Measurements from ENCODE around the gene SLIT1.

SLIT1 gene

DNA sequence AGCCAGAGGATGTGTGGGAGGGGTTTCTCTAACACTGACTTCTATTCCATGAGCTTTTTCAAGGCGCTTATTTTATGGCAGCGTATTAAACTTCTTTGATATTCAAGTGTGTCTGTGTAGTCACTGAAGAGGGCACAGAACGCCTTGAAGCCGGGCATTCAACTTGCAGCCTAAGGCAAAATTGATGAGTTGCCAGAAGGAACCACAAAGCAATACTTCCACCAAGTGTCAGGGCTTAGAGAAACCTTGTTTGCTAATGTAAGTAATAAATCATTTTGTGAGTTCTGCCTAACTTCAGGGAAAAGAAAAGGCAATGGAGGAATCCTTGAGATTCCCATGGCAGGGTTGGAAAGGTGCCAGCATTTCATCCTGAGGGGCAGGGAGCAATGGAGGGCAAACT lies 189.9 kb downstream of the SLIT1 start:
- Histone ChIP-seq H3K4me1 (ENCODE audit: control insufficient read depth in 1 of 2, insufficient read depth in 1 of 2, low read depth in 1 of 2, low read length in 1 of 2) (no peaks in the 10 kb centered on the region), H3K27me3 (no peaks in the 10 kb centered on the region), H3K27ac (no peak overlapping the region), H3K9me3 (no peaks in the 10 kb centered on the region), H3K4me3 (ENCODE audit: low read depth in 1 of 2, low read length in 1 of 2) (no peak overlapping the region), H3K36me3 (peaks cover 4% of the 10 kb centered on the region)
- TF ChIP-seq, protein P1, sequence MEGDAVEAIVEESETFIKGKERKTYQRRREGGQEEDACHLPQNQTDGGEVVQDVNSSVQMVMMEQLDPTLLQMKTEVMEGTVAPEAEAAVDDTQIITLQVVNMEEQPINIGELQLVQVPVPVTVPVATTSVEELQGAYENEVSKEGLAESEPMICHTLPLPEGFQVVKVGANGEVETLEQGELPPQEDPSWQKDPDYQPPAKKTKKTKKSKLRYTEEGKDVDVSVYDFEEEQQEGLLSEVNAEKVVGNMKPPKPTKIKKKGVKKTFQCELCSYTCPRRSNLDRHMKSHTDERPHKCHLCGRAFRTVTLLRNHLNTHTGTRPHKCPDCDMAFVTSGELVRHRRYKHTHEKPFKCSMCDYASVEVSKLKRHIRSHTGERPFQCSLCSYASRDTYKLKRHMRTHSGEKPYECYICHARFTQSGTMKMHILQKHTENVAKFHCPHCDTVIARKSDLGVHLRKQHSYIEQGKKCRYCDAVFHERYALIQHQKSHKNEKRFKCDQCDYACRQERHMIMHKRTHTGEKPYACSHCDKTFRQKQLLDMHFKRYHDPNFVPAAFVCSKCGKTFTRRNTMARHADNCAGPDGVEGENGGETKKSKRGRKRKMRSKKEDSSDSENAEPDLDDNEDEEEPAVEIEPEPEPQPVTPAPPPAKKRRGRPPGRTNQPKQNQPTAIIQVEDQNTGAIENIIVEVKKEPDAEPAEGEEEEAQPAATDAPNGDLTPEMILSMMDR (IDR thresholded peaks at IDR 0.05), result no peak

DNA sequence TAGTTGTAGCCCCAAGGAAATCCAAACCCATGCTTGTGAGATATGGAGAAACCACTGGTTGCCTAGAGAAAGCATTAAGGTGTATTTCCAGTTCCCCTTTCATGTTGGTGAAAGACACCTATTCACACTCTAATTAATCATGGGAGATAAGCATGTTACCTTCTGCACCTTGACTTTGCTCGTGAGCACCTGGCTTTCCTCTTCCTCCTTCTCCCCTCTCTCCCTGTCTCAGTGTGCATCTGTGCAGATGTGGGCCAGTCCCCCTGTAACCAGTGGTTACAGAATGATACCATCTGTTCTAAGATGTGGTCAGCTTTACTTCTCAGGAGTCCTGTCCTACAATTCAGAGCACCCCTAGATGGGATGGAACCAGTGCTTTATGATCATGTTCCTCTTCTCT lies 193.0 kb downstream of the SLIT1 start:
- H3K4me1 ChIP-seq (ENCODE audit: control insufficient read depth in 1 of 2, insufficient read depth in 1 of 2, low read depth in 1 of 2, low read length in 1 of 2), result no peaks in the 10 kb centered on the region

DNA sequence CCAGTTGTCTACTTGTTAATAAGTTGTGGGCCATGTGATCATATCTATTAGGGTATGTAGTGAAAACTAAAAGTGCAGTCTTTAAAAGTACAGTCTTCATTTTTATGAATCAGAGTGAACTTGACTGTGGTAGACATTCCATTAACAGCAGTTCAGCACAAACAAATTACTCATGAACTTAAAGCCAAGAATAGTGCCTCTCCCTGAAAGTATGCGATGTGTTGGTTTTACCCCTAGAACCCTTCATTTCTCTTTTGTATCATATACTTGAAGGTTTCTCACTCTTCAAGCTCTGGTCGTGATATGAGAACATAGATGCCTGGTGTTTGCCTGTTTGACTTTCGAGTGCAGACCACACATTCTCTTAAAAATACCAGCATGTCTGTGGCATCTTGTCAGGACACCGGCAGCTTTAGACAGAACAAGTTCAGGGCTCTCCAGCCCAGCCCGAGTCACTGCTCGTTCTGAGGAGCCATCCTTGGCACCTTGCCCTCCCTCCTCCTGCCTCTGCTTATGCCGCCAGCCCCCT lies 194.4 kb downstream of the SLIT1 start:
- TF ChIP-seq, protein P1 (IDR thresholded peaks at IDR 0.05), result no peak
- no peak overlapping the region for H3K4me3 ChIP-seq (ENCODE audit: low read depth in 1 of 2, low read length in 1 of 2)
- H3K4me1 ChIP-seq (ENCODE audit: control insufficient read depth in 1 of 2, insufficient read depth in 1 of 2, low read depth in 1 of 2, low read length in 1 of 2), result no peaks in the 10 kb centered on the region
- no peaks in the 10 kb centered on the region for H3K9me3 ChIP-seq
- no peaks in the 10 kb centered on the region for H3K27me3 ChIP-seq
- peaks cover 13% of the 10 kb centered on the region for H3K36me3 ChIP-seq
- H3K27ac ChIP-seq, result no peak overlapping the region

More for the DNA sequence above, 193.0 kb downstream of the SLIT1 start:
- H3K27me3 ChIP-seq, result no peaks in the 10 kb centered on the region
- H3K36me3 ChIP-seq, result peaks cover 13% of the 10 kb centered on the region
- H3K4me3 ChIP-seq (ENCODE audit: low read depth in 1 of 2, low read length in 1 of 2), result no peak overlapping the region
- no peak overlapping the region for H3K27ac ChIP-seq
- TF ChIP-seq, protein P1 (IDR thresholded peaks at IDR 0.05), result no peak
- no peaks in the 10 kb centered on the region for H3K9me3 ChIP-seq

DNA sequence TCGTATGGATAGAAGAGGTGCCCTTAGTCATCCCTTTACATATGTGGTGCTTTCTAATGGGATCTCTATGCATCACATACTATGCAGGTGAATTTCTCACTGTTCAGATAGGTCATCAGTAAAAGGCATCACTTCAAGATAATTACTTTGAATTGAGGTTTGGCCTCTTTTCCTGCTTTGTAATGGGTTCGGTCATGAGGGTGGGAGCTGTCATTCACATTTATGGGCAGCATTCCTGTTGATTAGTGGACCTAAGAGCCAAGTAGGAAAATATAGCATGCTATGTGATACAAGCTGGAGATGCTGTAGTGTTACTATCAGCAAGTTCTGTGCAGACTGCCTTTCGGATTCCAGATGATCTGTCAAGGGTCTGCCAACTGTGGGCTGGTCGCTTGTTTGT lies 197.3 kb downstream of the SLIT1 start:
- peaks cover 14 to 17% of the 10 kb centered on the region in 2 experiments for H3K4me1 ChIP-seq (ENCODE audit: control insufficient read depth in 1 of 2, insufficient read depth in 1 of 2, low read depth in 1 of 2, low read length in 1 of 2)
- no peak overlapping the region for H3K27ac ChIP-seq
- H3K9me3 ChIP-seq, result no peaks in the 10 kb centered on the region
- H3K36me3 ChIP-seq, result peaks cover 10% of the 10 kb centered on the region
- TF ChIP-seq, protein P1 (IDR thresholded peaks at IDR 0.05), result no peak
- H3K27me3 ChIP-seq, result no peaks in the 10 kb centered on the region
- H3K4me3 ChIP-seq (ENCODE audit: low read depth in 1 of 2, low read length in 1 of 2), result no peak overlapping the region

DNA sequence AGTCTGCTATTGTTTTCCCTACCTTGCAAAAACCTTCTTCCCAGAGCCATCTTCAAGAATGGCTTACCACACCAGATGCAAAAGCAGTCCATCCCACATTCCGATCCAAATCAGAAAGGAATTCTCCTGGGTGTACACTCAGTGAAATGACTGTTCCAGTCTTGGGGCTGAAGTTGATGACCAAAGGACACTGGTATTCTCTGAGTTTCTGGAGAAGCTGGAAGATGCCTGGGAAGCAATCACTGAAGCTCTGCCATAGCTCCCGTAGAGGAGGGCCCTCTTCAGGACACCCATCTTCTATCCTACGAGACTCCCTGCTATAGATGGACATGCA lies 197.9 kb downstream of the SLIT1 start:
- Histone ChIP-seq H3K27ac (no peak overlapping the region), H3K4me1 (ENCODE audit: control insufficient read depth in 1 of 2, insufficient read depth in 1 of 2, low read depth in 1 of 2, low read length in 1 of 2) (peaks cover 14 to 17% of the 10 kb centered on the region in 2 experiments), H3K27me3 (no peaks in the 10 kb centered on the region), H3K36me3 (peaks cover 10% of the 10 kb centered on the region), H3K4me3 (ENCODE audit: low read depth in 1 of 2, low read length in 1 of 2) (no peak overlapping the region), H3K9me3 (no peaks in the 10 kb centered on the region)
- TF ChIP-seq, protein P1 (IDR thresholded peaks at IDR 0.05), result no peak
